K562 (cell line): Measurements from ENCODE around the gene PIK3CB. TPM values are rescaled to one million over a fixed set of nuclear protein-coding genes. Genes with fewer than 3 reads are reported as not detected.

Experiments
- CBX8 ChIP-seq: fragments of 200-600 bp; sonication (generic); IDR thresholded peaks from 2 replicates; pipeline ENCODE4 v1.6.1; 2012; ENCODE audit warnings: borderline replicate concordance, mixed run types, low read depth, mild to moderate bottlenecking, moderate library complexity, mixed read lengths, low read length, control low read depth, inconsistent platforms; ENCODE audit not compliant: poor library complexity, severe bottlenecking; ENCODE audit errors: extremely low read depth
- MEF2D ChIP-seq: conservative IDR thresholded peaks from 2 replicates; pipeline ENCODE4 v1.6.1; 2016; ENCODE audit warnings: low read depth, missing genetic modification characterization, missing compliant biosample characterization
- POLR2AphosphoS5 ChIP-seq: IDR thresholded peaks from 2 replicates; pipeline ENCODE4 v1.6.1; 2011; ENCODE audit warnings: mild to moderate bottlenecking, low read depth, low read length, moderate library complexity; ENCODE audit not compliant: control insufficient read depth, insufficient read depth
- TAF9B ChIP-seq: fragments of 450-650 bp; IDR thresholded peaks from 2 replicates; pipeline ENCODE4 v1.6.1; 2018; ENCODE audit warnings: mild to moderate bottlenecking; ENCODE audit not compliant: partially characterized antibody
- polyA plus RNA-seq, 8 experiments: library from polyadenylated mRNA; depleted of rRNA in 4 of 8; stranded (reverse) in 5 of 8; unstranded in 3 of 8; fragments of >200 nt; fragmentation: Nextera tagmentation in 2 of 8; fragmentation: Illumina TruSeq in 1 of 8; extraction: Ambion mirVana in 2 of 8; extraction: Trizol in 1 of 8; gene quantifications; 2 replicates each; pipeline versions ENCODE4 v1.2.1 to v1.2.3, GENCODE V29; 2011 to 2014; ENCODE audit warnings: inconsistent platforms in 1 of 8, missing spikeins in 1 of 8
- total RNA-seq, 7 experiments: library from RNA; depleted of rRNA in 6 of 7; stranded (reverse); fragments of >200 nt in 6 of 7; fragmentation: Illumina TruSeq in 2 of 7; extraction: Trizol in 2 of 7; gene quantifications; 2 replicates each; pipeline versions ENCODE4 v1.2.1 to v1.2.3, GENCODE V29; 2011 to 2021; ENCODE audit warnings: low replicate concordance in 1 of 7
- TF ChIP-seq, protein P1 (sequence below): IDR thresholded peaks from 3 replicates; pipeline ENCODE4 v1.6.1; 2011; ENCODE audit warnings: borderline replicate concordance, mild to moderate bottlenecking, moderate library complexity; ENCODE audit not compliant: insufficient read length; ENCODE audit errors: extremely low read depth
- TF ChIP-seq, protein P2 (sequence below): fragments of 450-650 bp; IDR thresholded peaks from 2 replicates; pipeline ENCODE4 v1.6.1; 2016; ENCODE audit warnings: low read depth

Gene PIK3CB
- total and polyA plus RNA-seq, 9 of the 15 experiments (the other 6 are each of a cell fraction or from before 2014, with no cell fraction given), result 15.3 to 62.6 (median 28.3) TPM

- TF ChIP-seq TAF9B, result no peak
- TF ChIP-seq, protein P1, sequence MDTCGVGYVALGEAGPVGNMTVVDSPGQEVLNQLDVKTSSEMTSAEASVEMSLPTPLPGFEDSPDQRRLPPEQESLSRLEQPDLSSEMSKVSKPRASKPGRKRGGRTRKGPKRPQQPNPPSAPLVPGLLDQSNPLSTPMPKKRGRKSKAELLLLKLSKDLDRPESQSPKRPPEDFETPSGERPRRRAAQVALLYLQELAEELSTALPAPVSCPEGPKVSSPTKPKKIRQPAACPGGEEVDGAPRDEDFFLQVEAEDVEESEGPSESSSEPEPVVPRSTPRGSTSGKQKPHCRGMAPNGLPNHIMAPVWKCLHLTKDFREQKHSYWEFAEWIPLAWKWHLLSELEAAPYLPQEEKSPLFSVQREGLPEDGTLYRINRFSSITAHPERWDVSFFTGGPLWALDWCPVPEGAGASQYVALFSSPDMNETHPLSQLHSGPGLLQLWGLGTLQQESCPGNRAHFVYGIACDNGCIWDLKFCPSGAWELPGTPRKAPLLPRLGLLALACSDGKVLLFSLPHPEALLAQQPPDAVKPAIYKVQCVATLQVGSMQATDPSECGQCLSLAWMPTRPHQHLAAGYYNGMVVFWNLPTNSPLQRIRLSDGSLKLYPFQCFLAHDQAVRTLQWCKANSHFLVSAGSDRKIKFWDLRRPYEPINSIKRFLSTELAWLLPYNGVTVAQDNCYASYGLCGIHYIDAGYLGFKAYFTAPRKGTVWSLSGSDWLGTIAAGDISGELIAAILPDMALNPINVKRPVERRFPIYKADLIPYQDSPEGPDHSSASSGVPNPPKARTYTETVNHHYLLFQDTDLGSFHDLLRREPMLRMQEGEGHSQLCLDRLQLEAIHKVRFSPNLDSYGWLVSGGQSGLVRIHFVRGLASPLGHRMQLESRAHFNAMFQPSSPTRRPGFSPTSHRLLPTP, result no peak
- TF ChIP-seq, protein P2, sequence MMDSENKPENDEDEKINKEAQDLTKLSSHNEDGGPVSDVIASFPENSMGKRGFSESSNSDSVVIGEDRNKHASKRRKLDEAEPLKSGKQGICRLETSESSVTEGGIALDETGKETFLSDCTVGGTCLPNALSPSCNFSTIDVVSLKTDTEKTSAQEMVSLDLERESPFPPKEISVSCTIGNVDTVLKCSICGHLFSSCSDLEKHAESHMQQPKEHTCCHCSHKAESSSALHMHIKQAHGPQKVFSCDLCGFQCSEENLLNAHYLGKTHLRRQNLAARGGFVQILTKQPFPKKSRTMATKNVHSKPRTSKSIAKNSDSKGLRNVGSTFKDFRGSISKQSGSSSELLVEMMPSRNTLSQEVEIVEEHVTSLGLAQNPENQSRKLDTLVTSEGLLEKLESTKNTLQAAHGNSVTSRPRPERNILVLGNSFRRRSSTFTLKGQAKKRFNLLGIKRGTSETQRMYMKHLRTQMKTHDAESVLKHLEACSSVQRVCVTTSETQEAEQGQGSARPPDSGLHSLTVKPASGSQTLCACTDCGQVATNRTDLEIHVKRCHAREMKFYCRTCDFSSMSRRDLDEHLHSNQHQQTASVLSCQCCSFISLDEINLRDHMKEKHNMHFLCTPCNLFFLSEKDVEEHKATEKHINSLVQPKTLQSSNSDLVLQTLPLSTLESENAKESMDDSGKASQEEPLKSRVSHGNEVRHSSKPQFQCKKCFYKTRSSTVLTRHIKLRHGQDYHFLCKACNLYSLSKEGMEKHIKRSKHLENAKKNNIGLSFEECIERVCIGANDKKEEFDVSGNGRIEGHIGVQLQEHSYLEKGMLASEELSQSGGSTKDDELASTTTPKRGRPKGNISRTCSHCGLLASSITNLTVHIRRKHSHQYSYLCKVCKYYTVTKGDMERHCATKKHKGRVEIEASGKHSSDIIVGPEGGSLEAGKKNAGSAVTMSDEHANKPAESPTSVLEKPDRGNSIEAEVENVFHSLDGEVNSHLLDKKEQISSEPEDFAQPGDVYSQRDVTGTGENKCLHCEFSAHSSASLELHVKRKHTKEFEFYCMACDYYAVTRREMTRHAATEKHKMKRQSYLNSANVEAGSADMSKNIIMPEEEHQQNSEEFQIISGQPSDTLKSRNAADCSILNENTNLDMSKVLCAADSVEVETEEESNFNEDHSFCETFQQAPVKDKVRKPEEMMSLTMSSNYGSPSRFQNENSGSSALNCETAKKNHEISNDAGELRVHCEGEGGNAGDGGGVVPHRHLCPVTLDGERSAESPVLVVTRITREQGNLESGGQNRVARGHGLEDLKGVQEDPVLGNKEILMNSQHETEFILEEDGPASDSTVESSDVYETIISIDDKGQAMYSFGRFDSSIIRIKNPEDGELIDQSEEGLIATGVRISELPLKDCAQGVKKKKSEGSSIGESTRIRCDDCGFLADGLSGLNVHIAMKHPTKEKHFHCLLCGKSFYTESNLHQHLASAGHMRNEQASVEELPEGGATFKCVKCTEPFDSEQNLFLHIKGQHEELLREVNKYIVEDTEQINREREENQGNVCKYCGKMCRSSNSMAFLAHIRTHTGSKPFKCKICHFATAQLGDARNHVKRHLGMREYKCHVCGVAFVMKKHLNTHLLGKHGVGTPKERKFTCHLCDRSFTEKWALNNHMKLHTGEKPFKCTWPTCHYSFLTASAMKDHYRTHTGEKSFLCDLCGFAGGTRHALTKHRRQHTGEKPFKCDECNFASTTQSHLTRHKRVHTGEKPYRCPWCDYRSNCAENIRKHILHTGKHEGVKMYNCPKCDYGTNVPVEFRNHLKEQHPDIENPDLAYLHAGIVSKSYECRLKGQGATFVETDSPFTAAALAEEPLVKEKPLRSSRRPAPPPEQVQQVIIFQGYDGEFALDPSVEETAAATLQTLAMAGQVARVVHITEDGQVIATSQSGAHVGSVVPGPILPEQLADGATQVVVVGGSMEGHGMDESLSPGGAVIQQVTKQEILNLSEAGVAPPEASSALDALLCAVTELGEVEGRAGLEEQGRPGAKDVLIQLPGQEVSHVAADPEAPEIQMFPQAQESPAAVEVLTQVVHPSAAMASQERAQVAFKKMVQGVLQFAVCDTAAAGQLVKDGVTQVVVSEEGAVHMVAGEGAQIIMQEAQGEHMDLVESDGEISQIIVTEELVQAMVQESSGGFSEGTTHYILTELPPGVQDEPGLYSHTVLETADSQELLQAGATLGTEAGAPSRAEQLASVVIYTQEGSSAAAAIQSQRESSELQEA, result no peak
- no peak for TF ChIP-seq MEF2D (tag)
- TF ChIP-seq CBX8, result no peak
- no peak for TF ChIP-seq POLR2AphosphoS5
Measured at GRCh38 chr3:138705675-138706074, 129.1 kb downstream of the PIK3CB start (continued).
